CD4-positive, CD25-positive, alpha-beta regulatory T cell (primary cell): Measurements from ENCODE around the gene TMEM41B. TPM values are rescaled to one million over a fixed set of nuclear protein-coding genes. Genes with fewer than 3 reads are reported as not detected.
"Not testable (repeated sequence)": the region's sequence is repeated elsewhere in the genome, so short reads cannot be mapped to it uniquely, and the experiment has no call there.

Experiments used
- ATAC-seq, 2 donors: fragments of 150-1000 bp; cut with Tn5 transposase; one replicate each; pipeline ENCODE4 v1.10.0; 2021; ENCODE audit warnings: low read depth in 2 of 2, moderate number of reproducible peaks in 2 of 2, moderate library complexity in 1 of 2
- DNase-seq, 3 donors: peaks; one replicate each; pipeline versions ENCODE4 v3.0.0 to v3.0.0-alpha.2; 2012 to 2022; ENCODE audit warnings: mixed read lengths in 1 of 3
- H3K27ac ChIP-seq: one replicate; pipeline ENCODE4 v1.7.0; 2013; ENCODE audit warnings: mild to moderate bottlenecking, low read length; ENCODE audit not compliant: insufficient read depth, poor library complexity, severe bottlenecking
- H3K27me3 ChIP-seq: one replicate; pipeline ENCODE4 v1.7.0; 2013; ENCODE audit warnings: low read length; ENCODE audit not compliant: control insufficient read depth, insufficient read depth
- H3K36me3 ChIP-seq: one replicate; pipeline ENCODE4 v1.7.0; 2013; ENCODE audit warnings: mild to moderate bottlenecking, low read length, moderate library complexity; ENCODE audit not compliant: control insufficient read depth, insufficient read depth
- H3K4me1 ChIP-seq: 2 replicates; pipeline ENCODE4 v1.7.0; 2013; ENCODE audit warnings: mild to moderate bottlenecking, low read length; ENCODE audit not compliant: insufficient read depth, control insufficient read depth, poor library complexity, severe bottlenecking
- H3K4me3 ChIP-seq: one replicate; pipeline ENCODE4 v1.7.0; 2013; ENCODE audit warnings: low read depth, mild to moderate bottlenecking, low read length, moderate library complexity
- H3K9me3 ChIP-seq, 2 experiments: 1 replicate in 1 of 2; 2 replicates in 1 of 2; pipeline ENCODE4 v1.7.0; 2013; ENCODE audit warnings: low read length in 2 of 2, mild to moderate bottlenecking in 1 of 2, moderate library complexity in 1 of 2; ENCODE audit not compliant: control insufficient read depth in 2 of 2
- H3K27ac Mint-ChIP-seq, 3 donors: one replicate each; pipeline ENCODE4 v1.8.0; 2020 to 2022; ENCODE audit warnings: mild to moderate bottlenecking in 3 of 3, mixed read lengths in 3 of 3, moderate library complexity in 2 of 3
- H3K27me3 Mint-ChIP-seq: one replicate; pipeline ENCODE4 v1.8.0; 2022; ENCODE audit warnings: mild to moderate bottlenecking, mixed read lengths
- H3K36me3 Mint-ChIP-seq: one replicate; pipeline ENCODE4 v1.8.0; 2020; ENCODE audit warnings: mixed read lengths
- H3K4me1 Mint-ChIP-seq, 4 donors: one replicate each; pipeline ENCODE4 v1.8.0; 2020 to 2022; ENCODE audit warnings: mixed read lengths in 4 of 4, mild to moderate bottlenecking in 1 of 4
- H3K4me3 Mint-ChIP-seq, 4 donors: one replicate each; pipeline ENCODE4 v1.8.0; 2020 to 2022; ENCODE audit warnings: mild to moderate bottlenecking in 4 of 4, mixed read lengths in 4 of 4, moderate library complexity in 3 of 4
- H3K9me3 Mint-ChIP-seq, 7 donors: one replicate each; pipeline ENCODE4 v1.8.0; 2020 to 2022; ENCODE audit warnings: mixed read lengths in 7 of 7, mild to moderate bottlenecking in 3 of 7, moderate library complexity in 2 of 7
- polyA plus RNA-seq, 4 donors: library from polyadenylated mRNA; unstranded; fragments of 300-500 nt; fragmentation: Illumina TruSeq; gene quantifications; one replicate each; pipeline ENCODE4 v1.2.3, GENCODE V29; 2021
- total RNA-seq: library from RNA; stranded (reverse); gene quantifications from one replicate; pipeline ENCODE4 v1.2.3, GENCODE V29; 2022

The TMEM41B gene
- total and polyA plus RNA-seq, 5 donors from 2014 or later = 5.0 to 35.5 (median 12.1) TPM

DNA sequence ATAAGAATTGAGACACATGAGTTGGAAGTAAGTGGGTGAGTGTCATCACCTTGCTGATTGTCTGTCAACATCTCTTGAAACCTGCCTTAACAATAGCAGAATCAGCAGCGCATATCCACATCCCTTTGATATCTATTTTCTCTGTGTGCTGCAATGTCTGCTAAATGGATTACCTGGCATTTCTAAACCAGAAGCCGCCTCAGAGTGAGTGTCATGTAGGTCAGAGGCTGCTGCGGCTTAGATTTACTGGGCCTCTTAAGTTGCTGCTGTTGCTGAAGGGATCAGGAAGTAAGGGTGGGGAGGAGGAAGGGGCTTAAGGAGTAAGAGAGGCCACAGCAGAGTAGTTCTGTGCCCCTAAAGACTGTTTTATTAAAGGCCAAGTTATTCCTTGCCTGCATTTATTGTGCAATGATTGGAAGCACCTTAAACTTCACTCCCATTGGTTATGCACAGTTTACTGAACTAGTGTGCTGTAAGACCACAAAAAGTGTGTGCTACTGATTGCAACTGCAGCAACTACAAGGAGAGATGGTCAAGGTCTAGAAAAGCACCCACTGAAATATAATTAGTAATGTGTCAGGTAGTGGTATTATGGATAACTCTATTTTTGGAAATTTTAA lies 29.8 kb upstream of the TMEM41B start:
- H3K36me3 Mint-ChIP-seq = no peaks in the 10 kb centered on the region
- no peak overlapping the region for H3K4me3 ChIP-seq
- H3K27me3 Mint-ChIP-seq = peaks cover 31% of the 10 kb centered on the region
- no peak overlapping the region for H3K27ac Mint-ChIP-seq
- H3K27me3 ChIP-seq = no peaks in the 10 kb centered on the region
- no peak overlapping the region for H3K27ac ChIP-seq
- peaks cover 0 to 7% (median 5%) of the 10 kb centered on the region in 4 donors for H3K4me1 Mint-ChIP-seq
- DNase-seq (no peak), ATAC-seq (no peak)
- no peaks in the 10 kb centered on the region for H3K36me3 ChIP-seq
- no peaks in the 10 kb centered on the region for H3K9me3 ChIP-seq
- H3K4me3 Mint-ChIP-seq = no peak overlapping the region
- peaks cover 0 to 2% (median 0%) of the 10 kb centered on the region in 7 donors for H3K9me3 Mint-ChIP-seq
- no peaks in the 10 kb centered on the region for H3K4me1 ChIP-seq

DNA sequence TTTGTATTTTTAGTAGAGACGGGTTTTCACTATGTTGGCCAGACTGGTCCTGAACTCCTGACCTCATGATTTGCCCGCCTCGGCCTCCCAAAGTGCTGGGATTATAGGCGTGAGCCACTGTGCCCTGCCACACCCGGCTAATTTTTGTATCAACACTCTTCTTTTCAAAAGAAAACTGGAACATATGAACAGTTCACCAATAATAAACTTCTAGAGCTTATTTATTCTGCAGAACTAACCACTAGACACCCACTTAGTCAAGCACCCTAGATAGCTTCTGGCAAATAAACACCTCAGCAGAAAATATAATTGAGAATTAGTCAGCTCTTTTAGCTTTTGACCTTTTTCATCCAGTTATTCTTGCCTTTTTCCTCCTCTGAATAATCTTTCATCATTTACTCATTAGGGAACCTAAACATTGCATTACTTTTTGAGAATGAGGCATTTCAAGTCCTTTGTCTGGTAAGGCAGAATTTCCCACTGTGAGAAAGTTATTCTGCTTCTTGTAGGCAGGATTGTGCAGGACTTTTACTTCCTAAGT lies 27.3 kb upstream of the TMEM41B start:
- no peak overlapping the region for H3K4me3 ChIP-seq

DNA sequence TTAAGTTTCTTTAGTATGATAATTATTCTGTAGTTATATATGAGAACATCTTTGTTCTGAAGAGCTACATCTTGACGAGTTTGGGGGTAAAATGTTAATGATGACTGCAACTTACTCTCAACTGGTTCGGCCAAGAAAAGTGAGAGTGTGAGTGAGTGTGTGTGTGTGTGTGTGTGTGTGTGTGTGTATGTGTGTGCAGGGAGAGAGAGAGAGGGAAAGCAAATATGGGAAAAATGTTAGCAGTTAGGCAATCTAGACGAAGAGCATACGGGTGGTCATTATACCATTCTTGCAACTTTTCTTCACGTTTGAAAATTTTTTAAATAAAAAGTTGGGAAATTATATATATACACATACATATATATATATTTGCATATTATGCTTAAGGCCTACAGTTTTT lies 18.3 kb upstream of the TMEM41B start:
- H3K36me3 Mint-ChIP-seq = no peaks in the 10 kb centered on the region
- DNase-seq (no peak), ATAC-seq (no peak)
- no peak overlapping the region for H3K4me3 ChIP-seq
- no peak overlapping the region for H3K27ac Mint-ChIP-seq
- H3K36me3 ChIP-seq = no peaks in the 10 kb centered on the region
- peaks cover 4% of the 10 kb centered on the region for H3K27me3 Mint-ChIP-seq
- peaks cover 0 to 1% (median 0%) of the 10 kb centered on the region in 7 donors for H3K9me3 Mint-ChIP-seq
- no peaks in the 10 kb centered on the region for H3K9me3 ChIP-seq
- H3K4me1 Mint-ChIP-seq = no peaks in the 10 kb centered on the region
- H3K4me3 Mint-ChIP-seq = no peak overlapping the region
- H3K27me3 ChIP-seq = no peaks in the 10 kb centered on the region
- no peaks in the 10 kb centered on the region for H3K4me1 ChIP-seq
- no peak overlapping the region for H3K27ac ChIP-seq

More for the DNA sequence above, 27.3 kb upstream of the TMEM41B start:
- no peaks in the 10 kb centered on the region for H3K27me3 ChIP-seq
- H3K27ac ChIP-seq = no peak overlapping the region
- H3K9me3 ChIP-seq = no peaks in the 10 kb centered on the region
- Mint-ChIP-seq H3K27ac (no peak overlapping the region), H3K4me1 (no peaks in the 10 kb centered on the region), H3K9me3 (no peaks in the 10 kb centered on the region), H3K36me3 (no peaks in the 10 kb centered on the region), H3K27me3 (peaks cover 12% of the 10 kb centered on the region), H3K4me3 (no peak overlapping the region)
- H3K36me3 ChIP-seq = no peaks in the 10 kb centered on the region
- no peak for DNase-seq
- ATAC-seq = no peak
- H3K4me1 ChIP-seq = no peaks in the 10 kb centered on the region

DNA sequence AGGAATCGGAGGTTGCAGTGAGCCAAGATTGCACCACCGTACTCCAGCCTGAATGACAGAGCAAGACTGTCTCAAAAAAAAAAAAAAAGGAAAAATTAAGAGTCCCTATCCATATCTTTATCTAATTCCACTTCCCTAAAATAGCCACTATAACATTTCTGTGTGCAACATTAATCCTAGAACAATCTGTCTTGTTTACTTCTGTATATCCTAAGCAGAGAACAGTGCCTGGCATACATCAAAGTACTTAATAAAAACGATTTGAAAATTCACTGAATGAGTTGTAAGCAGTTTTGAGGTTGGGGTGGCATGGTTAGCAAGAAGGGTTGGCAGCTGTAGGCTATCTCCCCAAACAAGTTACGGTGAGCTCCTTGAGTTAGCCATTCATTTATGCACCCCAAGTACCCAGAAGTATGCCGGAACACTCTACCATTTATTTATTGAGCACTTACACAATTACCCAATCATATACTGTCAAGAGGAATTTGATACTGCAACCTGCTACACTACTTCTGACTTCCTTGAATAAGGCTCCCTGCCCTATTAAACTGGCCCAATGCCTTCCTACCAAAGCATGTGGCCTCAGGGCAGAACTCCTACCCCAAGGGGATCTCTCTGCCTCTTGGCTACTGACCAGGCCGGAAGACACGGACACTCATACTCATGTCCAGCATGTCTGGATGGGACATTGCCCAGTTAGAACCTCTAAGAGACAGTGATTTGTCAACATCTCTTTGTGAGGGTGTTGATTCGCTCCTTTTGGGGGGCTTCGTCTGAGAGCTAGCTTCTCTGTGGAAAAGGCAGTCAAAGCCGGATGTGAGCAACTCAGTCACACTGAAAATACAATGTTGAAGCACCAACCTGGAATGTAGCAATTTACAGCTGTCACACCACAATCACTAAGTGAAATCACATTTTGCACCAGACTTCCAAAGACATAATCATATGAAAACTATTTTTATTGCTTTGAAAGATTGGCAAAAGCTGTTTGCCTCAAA lies 16.3 kb upstream of the TMEM41B start:
- peaks cover 0 to 1% (median 0%) of the 10 kb centered on the region in 7 donors for H3K9me3 Mint-ChIP-seq
- H3K27me3 Mint-ChIP-seq = peaks cover 4% of the 10 kb centered on the region
- no peaks in the 10 kb centered on the region for H3K4me1 ChIP-seq
- ATAC-seq (no peak), DNase-seq (no peak)
- no peak overlapping the region for H3K4me3 ChIP-seq
- H3K27ac ChIP-seq = no peak overlapping the region
- H3K4me3 Mint-ChIP-seq = no peak overlapping the region
- no peaks in the 10 kb centered on the region for H3K36me3 ChIP-seq
- no peaks in the 10 kb centered on the region for H3K4me1 Mint-ChIP-seq
- H3K36me3 Mint-ChIP-seq = no peaks in the 10 kb centered on the region
- no peak overlapping the region for H3K27ac Mint-ChIP-seq
- no peaks in the 10 kb centered on the region for H3K27me3 ChIP-seq
- no peaks in the 10 kb centered on the region for H3K9me3 ChIP-seq

DNA sequence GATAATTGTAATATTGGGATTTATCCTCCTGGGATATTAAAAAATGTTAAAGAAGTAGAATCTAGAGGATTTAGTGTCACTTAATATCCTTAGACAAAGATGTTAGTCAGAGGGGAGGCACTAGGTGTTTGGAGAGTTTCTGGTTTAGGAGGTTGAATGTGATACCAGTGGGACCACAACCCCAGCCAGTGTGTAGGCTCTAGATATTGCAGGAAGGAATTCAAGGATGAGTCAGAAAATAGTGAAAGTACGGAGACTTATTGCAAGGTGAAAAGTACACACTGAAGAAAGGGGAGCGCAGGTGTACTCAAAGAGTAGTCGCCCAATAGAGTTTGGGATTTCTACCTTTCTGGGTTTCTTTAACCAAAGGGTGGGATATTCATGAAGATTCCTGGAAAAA lies 5.7 kb upstream of the TMEM41B start:
- Histone ChIP-seq H3K4me1 (peaks cover 2% of the 10 kb centered on the region), H3K27me3 (peaks cover 2% of the 10 kb centered on the region), H3K27ac (no peak overlapping the region), H3K9me3 (no peaks in the 10 kb centered on the region), H3K36me3 (no peaks in the 10 kb centered on the region), H3K4me3 (no peak overlapping the region)
- H3K27ac Mint-ChIP-seq = no peak overlapping the region
- H3K36me3 Mint-ChIP-seq = no peaks in the 10 kb centered on the region
- peak overlapping the region in 1 of 4 donors; percentile 51 for H3K4me3 Mint-ChIP-seq
- DNase-seq (no peak), ATAC-seq (no peak)
- peaks cover 50% of the 10 kb centered on the region for H3K27me3 Mint-ChIP-seq
- peaks cover 0 to 4% (median 2%) of the 10 kb centered on the region in 4 donors for H3K4me1 Mint-ChIP-seq
- peaks cover 0 to 2% (median 0%) of the 10 kb centered on the region in 7 donors for H3K9me3 Mint-ChIP-seq

DNA sequence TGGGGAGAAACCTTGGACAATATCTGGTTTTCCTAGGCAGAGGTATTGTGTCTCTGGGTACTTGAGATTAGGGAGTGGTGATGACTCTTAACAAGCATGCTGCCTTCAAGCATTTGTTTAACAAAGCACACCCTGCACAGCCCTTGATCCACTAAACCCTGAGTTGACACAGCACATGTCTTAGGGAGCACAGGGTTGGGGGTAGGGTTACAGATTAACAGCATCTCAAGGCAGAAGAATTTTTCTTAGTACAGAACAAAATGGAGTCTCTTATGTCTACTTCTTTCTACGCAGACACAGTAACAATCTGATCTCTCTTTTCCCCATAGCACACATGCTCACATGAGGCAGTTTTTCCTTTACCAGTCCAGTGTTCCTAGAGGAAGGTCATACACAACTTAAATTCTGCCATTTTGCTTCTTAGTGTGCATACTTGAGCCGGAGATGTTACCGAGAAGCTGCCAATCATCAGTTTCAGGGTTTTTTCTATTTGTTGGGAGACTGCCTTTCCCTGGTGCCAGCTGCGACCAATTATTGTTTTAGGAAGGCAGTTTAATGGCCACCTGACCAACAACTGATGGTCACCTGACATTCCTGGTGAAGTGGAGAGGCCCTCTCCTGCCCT lies 5.1 kb upstream of the TMEM41B start:
- not testable (repeated sequence) for DNase-seq, H3K27ac Mint-ChIP-seq, H3K36me3 Mint-ChIP-seq

DNA sequence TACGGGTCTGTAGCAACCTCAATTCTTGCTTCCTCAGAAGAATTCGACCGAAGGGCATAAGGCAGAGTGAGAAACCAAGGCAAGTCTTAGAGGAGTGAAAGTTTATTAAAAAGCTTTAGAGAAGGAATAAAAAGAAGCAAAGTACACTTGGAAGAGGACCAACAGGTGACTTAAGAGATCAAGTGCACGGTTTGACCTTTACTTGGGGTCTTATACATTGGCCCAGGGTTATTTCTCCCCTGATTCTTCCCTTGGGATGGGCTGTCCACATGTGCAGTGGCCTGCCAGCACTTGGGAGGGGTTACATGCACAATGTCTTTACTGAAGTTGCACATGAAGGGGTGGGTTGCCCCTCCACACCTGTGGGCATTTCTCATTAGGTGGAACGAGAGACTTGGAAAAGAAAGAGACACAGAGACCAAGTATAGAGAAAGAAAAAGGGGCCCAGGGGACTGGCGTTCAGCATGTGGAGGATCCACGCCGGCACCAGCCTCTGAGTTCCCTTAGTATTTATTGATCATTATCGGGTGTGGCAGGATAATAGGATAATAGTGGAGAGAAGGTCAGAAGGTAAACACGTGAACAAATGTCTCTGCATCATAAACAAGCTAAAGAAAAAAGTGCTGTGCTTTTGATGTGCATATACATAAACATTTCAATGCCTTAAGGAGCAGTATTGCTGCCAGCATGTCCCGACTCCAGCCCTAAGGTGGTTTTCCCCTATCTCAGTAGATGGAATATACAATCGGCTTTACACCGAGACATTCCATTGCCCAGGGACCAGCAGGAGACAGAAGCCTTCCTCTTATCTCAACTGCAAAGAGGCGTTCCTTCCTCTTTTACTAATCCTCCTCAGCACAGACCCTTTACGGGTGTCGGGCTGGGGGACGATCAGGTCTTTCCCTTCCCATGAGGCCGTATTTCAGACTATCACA lies 4.3 kb upstream of the TMEM41B start:
- not testable (repeated sequence) for H3K4me3 ChIP-seq, ATAC-seq, H3K27ac Mint-ChIP-seq, H3K36me3 Mint-ChIP-seq, H3K9me3 Mint-ChIP-seq, H3K27ac ChIP-seq, H3K27me3 ChIP-seq, DNase-seq, H3K4me1 ChIP-seq, H3K36me3 ChIP-seq, H3K9me3 ChIP-seq
- peaks cover 54% of the 10 kb centered on the region for H3K27me3 Mint-ChIP-seq
- H3K4me1 Mint-ChIP-seq = peaks cover 0 to 14% (median 7%) of the 10 kb centered on the region in 4 donors
- H3K4me3 Mint-ChIP-seq = peak overlapping the region in 2 of 4 donors; percentile 15 to 64

More for the DNA sequence above, 5.1 kb upstream of the TMEM41B start:
- H3K9me3 ChIP-seq, ATAC-seq, H3K36me3 ChIP-seq, H3K4me1 Mint-ChIP-seq, H3K4me3 Mint-ChIP-seq, H3K27me3 ChIP-seq, H3K4me3 ChIP-seq, H3K9me3 Mint-ChIP-seq, H3K4me1 ChIP-seq, H3K27ac ChIP-seq: not testable (repeated sequence)
- H3K27me3 Mint-ChIP-seq = peaks cover 54% of the 10 kb centered on the region
